Measurements from ENCODE around the gene CENPF.

Gene CENPF, protein sequence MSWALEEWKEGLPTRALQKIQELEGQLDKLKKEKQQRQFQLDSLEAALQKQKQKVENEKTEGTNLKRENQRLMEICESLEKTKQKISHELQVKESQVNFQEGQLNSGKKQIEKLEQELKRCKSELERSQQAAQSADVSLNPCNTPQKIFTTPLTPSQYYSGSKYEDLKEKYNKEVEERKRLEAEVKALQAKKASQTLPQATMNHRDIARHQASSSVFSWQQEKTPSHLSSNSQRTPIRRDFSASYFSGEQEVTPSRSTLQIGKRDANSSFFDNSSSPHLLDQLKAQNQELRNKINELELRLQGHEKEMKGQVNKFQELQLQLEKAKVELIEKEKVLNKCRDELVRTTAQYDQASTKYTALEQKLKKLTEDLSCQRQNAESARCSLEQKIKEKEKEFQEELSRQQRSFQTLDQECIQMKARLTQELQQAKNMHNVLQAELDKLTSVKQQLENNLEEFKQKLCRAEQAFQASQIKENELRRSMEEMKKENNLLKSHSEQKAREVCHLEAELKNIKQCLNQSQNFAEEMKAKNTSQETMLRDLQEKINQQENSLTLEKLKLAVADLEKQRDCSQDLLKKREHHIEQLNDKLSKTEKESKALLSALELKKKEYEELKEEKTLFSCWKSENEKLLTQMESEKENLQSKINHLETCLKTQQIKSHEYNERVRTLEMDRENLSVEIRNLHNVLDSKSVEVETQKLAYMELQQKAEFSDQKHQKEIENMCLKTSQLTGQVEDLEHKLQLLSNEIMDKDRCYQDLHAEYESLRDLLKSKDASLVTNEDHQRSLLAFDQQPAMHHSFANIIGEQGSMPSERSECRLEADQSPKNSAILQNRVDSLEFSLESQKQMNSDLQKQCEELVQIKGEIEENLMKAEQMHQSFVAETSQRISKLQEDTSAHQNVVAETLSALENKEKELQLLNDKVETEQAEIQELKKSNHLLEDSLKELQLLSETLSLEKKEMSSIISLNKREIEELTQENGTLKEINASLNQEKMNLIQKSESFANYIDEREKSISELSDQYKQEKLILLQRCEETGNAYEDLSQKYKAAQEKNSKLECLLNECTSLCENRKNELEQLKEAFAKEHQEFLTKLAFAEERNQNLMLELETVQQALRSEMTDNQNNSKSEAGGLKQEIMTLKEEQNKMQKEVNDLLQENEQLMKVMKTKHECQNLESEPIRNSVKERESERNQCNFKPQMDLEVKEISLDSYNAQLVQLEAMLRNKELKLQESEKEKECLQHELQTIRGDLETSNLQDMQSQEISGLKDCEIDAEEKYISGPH (N-terminal part only)

GRCh38 chr1:214602764-214603657 lies at the start of gene CENPF:
CENPF (plus strand) TSS chr1:214603195; CDS start chr1:214613755, 10,560 bp downstream.
- peaks cover 22% of the 10 kb centered on the region for H3K4me1 ChIP-seq
- no peaks in the 10 kb centered on the region for H3K27me3 ChIP-seq
- peaks cover 29% of the 10 kb centered on the region for H3K9me3 ChIP-seq
- peak within 1 kb of the TSS; percentile 94 for H3K4me3 ChIP-seq
- TF ChIP-seq Cebpa-rat (IDR thresholded peaks at IDR 0.05): no peak
- H4K20me1 ChIP-seq: no peaks in the 10 kb centered on the region
- peak within 1 kb of the TSS; percentile 89 for H3K27ac ChIP-seq
- H3K9ac ChIP-seq: peak within 1 kb of the TSS; percentile 92
- H3K36me3 ChIP-seq: peaks cover 28% of the 10 kb centered on the region
- peak within 1 kb of the TSS; percentile 91 for H3K4me2 ChIP-seq

DNA sequence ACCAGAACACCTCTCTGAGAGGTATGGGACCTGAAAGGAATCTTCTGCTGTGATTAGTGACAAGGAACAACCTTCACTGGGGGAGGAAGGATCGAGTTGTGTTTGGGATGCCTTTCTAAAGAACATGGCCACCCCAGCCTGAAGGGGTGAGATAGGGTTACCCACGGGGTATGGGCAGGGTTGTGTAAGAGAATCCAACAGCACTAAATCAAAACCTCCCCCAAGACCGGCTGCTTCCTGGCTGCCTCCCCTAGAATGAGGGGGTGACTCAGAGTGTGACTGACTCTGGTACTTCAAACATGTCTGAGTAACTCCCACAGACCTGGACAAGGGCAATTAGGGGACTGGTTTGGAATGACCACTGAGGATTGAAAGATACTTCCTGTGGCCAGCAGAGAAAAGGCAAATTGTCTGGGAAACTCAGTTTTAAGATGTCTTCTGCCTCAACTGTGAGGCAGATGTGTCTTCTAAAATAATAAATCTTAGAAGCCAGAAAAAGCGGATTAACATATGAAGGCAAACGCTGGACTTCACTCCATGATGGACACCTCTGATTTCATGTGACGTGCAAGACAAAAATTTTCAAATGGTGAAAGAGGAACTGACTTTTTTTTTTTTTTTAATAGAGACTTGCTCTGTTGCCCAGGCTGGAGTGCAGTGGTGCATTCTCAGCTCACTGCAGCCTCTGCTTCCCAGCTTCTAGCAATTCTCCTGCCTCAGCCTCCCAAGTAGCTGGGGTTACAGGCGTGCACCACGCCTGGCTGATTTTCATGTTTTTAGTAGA lies 44.9 kb upstream of the CENPF start:
- no peaks in the 10 kb centered on the region for H3K4me1 ChIP-seq
- H3K4me2 ChIP-seq: no peak overlapping the region
- no peaks in the 10 kb centered on the region for H4K20me1 ChIP-seq
- no peak overlapping the region for H3K9ac ChIP-seq
- no peak overlapping the region for H3K4me3 ChIP-seq
- no peaks in the 10 kb centered on the region for H3K36me3 ChIP-seq
- no peak overlapping the region for H3K27ac ChIP-seq
- no peak for TF ChIP-seq Cebpa-rat (IDR thresholded peaks at IDR 0.05)
- H3K9me3 ChIP-seq: no peaks in the 10 kb centered on the region
- H3K27me3 ChIP-seq: no peaks in the 10 kb centered on the region

- no peak overlapping the region for H3K27ac ChIP-seq
- H3K27me3 ChIP-seq: no peaks in the 10 kb centered on the region
- H3K4me1 ChIP-seq: no peaks in the 10 kb centered on the region
Observed at GRCh38 chr1:214563881-214564280, 39.1 kb upstream of the CENPF start.

GRCh38 chr1:214565310-214565709 lies 37.7 kb upstream of the CENPF start:
- no peak overlapping the region for H3K9ac ChIP-seq
- H3K4me3 ChIP-seq: no peak overlapping the region
- no peak overlapping the region for H3K4me2 ChIP-seq
- no peak for TF ChIP-seq Cebpa-rat (IDR thresholded peaks at IDR 0.05)
- H4K20me1 ChIP-seq: no peaks in the 10 kb centered on the region
- H3K9me3 ChIP-seq: no peaks in the 10 kb centered on the region
- H3K36me3 ChIP-seq: no peaks in the 10 kb centered on the region
- no peaks in the 10 kb centered on the region for H3K4me1 ChIP-seq
- H3K27me3 ChIP-seq: no peaks in the 10 kb centered on the region
- H3K27ac ChIP-seq: no peak overlapping the region

More at GRCh38 chr1:214563881-214564280, 39.1 kb upstream of the CENPF start:
- Histone ChIP-seq H3K9me3 (no peaks in the 10 kb centered on the region), H3K4me2 (no peak overlapping the region), H3K4me3 (no peak overlapping the region), H3K36me3 (no peaks in the 10 kb centered on the region), H3K9ac (no peak overlapping the region), H4K20me1 (no peaks in the 10 kb centered on the region)
- TF ChIP-seq Cebpa-rat (IDR thresholded peaks at IDR 0.05): no peak

DNA sequence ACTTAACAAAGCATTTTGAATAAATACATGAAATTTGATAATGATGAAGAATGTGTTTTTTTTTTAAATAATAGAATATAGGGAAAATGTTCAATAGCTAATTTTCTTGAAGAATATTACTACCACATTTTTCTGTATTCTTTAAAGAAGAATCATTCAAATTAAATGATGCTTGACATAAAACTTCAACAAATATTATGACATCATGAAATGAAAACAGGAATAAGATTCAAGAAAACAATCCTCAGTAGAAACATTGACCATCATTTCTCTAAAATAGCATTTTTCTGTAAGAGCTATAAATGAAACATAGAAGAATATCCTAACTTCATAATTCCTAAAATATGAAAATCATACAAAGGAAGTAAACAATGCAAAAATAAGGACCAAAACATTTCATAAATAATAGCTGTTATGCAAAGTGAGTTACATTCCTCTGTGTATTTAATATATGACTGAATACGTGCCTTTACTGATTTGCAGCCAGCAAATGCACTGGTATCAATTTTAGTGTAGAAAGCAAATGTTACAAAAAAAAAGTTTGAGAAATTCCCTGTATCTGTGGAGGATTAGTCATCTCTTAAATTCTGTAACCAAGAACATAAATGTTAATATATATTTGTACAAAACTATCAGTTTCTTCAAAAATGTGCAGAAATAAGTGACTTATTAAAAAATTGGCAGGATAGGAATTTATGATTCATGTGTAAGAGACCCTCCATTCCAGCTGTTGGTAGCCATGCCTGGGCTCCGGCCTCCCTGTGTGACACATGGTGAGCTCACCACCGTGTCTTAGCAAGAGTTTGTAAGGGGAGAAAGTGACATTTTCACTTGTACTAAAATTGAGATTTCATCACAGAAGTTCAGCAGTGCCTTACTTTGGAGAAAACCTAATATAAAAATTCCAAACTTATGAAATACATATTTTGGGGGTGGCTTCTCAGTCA lies 36.6 kb upstream of the CENPF start:
- no peaks in the 10 kb centered on the region for H4K20me1 ChIP-seq
- H3K27ac ChIP-seq: no peak overlapping the region
- no peaks in the 10 kb centered on the region for H3K27me3 ChIP-seq
- H3K4me3 ChIP-seq: no peak overlapping the region
- no peak overlapping the region for H3K9ac ChIP-seq
- H3K36me3 ChIP-seq: no peaks in the 10 kb centered on the region
- no peaks in the 10 kb centered on the region for H3K4me1 ChIP-seq
- H3K4me2 ChIP-seq: no peak overlapping the region
- TF ChIP-seq Cebpa-rat (IDR thresholded peaks at IDR 0.05): no peak
- H3K9me3 ChIP-seq: no peaks in the 10 kb centered on the region

DNA sequence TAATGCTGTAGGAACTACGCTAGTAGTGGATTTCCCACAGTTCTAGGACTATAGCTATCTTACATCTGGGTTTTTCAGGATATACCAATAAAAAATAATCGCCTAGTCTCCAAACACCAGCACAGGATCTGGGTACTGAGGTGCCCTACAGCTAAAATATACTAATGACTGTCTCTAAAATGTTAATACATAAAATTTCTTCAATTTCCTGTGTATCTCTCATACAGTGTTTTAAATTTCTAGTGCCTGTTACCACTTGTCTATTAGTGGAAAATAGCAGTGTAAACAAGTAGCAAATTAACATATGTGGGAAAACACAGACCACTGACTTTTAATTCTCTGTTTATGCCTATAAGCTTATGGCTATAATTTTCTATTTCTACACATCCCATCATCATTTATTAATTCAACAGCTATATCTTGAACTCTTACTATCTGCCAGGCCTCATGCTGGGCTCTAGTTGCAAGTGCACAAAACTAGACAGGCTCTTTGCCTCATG lies 35.5 kb upstream of the CENPF start:
- no peaks in the 10 kb centered on the region for H4K20me1 ChIP-seq
- no peaks in the 10 kb centered on the region for H3K9me3 ChIP-seq
- H3K9ac ChIP-seq: no peak overlapping the region
- H3K36me3 ChIP-seq: no peaks in the 10 kb centered on the region
- no peaks in the 10 kb centered on the region for H3K27me3 ChIP-seq
- no peaks in the 10 kb centered on the region for H3K4me1 ChIP-seq
- no peak for TF ChIP-seq Cebpa-rat (IDR thresholded peaks at IDR 0.05)
- H3K4me2 ChIP-seq: no peak overlapping the region
- no peak overlapping the region for H3K4me3 ChIP-seq
- H3K27ac ChIP-seq: no peak overlapping the region

DNA sequence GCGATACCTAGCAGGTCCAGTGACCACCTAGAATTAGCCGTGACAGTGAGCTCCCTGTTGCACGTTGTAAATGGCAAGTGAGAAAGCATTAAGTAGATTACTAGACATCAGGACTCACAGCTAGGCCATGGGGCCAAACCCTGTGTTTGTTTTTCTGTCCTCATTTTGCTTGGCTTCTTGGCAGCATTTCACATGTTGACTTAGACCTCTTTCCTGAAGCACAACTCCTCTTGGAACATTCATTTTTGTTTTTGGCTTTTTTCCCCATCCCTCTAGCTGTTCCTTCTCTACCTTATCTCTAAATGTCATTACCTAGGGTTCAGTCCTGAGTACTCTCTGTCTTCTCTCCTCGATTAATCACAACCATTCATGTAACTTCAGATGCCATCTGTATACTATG lies 34.7 kb upstream of the CENPF start:
- no peaks in the 10 kb centered on the region for H3K36me3 ChIP-seq
- H3K4me1 ChIP-seq: no peaks in the 10 kb centered on the region
- no peak overlapping the region for H3K9ac ChIP-seq
- no peak overlapping the region for H3K4me3 ChIP-seq
- H4K20me1 ChIP-seq: no peaks in the 10 kb centered on the region
- no peaks in the 10 kb centered on the region for H3K9me3 ChIP-seq
- H3K4me2 ChIP-seq: no peak overlapping the region
- no peak overlapping the region for H3K27ac ChIP-seq
- no peaks in the 10 kb centered on the region for H3K27me3 ChIP-seq
- no peak for TF ChIP-seq Cebpa-rat (IDR thresholded peaks at IDR 0.05)

All from BLaER1 (cell line).